GM13976 (cell line): ENCODE data around the gene C10orf71.

Experiments
- DNase-seq: peaks from one replicate; pipeline ENCODE4 v3.0.0; 2012; ENCODE audit warnings: low spot score
- in situ Hi-C: fragments of 300-500 bp; cut with MboI; formaldehyde crosslinking; loops from one replicate; pipeline ENCODE4 v1.12.0; 2022; ENCODE audit warnings: low sequenced_read_pairs, mixed read lengths, inconsistent platforms; ENCODE audit not compliant: unreplicated experiment
- TF ChIP-seq, protein P1 (sequence below): IDR thresholded peaks from 2 replicates; pipeline ENCODE4 v1.5.1; 2012; ENCODE audit warnings: borderline replicate concordance, mild to moderate bottlenecking; ENCODE audit not compliant: insufficient read depth; ENCODE audit errors: extremely low read depth, missing control alignments, control extremely low read depth

C10orf71 gene

DNA sequence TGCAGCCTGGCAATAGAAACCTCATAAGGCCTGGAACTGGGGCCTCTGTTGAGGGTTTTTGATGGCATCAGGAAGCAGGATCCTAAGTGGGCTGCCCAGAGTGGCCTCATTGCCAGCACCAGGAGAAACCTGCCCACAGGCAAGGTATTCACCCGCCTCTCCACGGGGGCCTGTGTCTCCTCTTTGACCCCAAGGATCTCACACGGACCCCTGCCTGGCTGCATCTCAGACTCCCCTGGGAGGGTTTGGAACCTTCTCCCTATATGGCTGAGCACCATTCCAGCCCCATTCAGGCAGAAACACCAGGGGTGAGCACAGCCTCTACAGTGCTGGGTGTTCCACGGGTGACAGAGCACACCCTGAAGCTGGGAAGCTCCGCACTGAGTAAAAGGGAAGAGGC is 14.6 kb upstream of the C10orf71 start:
- DNase-seq: no peak
- TF ChIP-seq, protein P1, sequence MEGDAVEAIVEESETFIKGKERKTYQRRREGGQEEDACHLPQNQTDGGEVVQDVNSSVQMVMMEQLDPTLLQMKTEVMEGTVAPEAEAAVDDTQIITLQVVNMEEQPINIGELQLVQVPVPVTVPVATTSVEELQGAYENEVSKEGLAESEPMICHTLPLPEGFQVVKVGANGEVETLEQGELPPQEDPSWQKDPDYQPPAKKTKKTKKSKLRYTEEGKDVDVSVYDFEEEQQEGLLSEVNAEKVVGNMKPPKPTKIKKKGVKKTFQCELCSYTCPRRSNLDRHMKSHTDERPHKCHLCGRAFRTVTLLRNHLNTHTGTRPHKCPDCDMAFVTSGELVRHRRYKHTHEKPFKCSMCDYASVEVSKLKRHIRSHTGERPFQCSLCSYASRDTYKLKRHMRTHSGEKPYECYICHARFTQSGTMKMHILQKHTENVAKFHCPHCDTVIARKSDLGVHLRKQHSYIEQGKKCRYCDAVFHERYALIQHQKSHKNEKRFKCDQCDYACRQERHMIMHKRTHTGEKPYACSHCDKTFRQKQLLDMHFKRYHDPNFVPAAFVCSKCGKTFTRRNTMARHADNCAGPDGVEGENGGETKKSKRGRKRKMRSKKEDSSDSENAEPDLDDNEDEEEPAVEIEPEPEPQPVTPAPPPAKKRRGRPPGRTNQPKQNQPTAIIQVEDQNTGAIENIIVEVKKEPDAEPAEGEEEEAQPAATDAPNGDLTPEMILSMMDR: no peak
- in situ Hi-C loops: no loop called here

DNA sequence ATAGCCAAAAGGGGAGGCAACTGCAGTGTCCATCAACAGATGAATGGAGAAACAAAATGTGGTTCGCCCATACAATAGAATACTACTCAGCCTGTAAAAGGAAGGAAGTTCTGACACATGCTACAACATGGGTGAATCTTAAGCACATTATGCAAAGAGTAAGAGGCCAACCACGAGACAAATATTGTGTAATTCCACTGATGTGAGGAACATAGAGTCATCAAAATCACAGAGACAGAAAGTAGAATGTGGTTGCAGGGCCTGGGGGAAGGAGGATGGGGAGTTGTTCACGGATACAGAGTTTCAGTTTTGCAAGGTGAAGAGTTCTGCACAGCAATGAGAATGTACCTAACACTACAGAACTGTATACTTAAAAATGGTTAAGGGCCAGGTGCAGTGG is 13.7 kb upstream of the C10orf71 start:
- TF ChIP-seq, protein P1: no peak
- in situ Hi-C loops: no loop called here

DNA sequence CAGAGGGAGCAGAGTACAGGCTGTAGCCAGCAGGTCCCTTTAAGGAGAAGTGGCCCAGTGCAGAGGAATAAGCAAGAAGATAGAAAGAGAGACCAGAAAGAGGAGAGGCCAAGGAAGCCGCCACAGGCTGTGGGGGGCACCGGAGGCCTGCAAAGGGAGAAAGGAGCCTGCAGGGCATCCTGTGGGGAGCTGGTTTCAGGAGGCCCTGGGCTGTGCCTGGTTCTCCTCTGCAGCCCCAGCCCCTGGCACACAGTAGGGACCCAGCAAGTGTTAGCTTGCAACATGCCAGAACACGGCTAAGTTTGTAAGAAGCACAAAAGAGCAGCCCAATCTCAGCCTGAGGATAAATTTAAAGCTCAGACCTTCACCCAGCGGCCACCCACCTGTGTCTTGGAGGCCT is 12.3 kb upstream of the C10orf71 start:
- DNase-seq: no peak
- in situ Hi-C loops: no loop called here
- TF ChIP-seq, protein P1: no peak

More for the DNA sequence above, 13.7 kb upstream of the C10orf71 start:
- DNase-seq: no peak

DNA sequence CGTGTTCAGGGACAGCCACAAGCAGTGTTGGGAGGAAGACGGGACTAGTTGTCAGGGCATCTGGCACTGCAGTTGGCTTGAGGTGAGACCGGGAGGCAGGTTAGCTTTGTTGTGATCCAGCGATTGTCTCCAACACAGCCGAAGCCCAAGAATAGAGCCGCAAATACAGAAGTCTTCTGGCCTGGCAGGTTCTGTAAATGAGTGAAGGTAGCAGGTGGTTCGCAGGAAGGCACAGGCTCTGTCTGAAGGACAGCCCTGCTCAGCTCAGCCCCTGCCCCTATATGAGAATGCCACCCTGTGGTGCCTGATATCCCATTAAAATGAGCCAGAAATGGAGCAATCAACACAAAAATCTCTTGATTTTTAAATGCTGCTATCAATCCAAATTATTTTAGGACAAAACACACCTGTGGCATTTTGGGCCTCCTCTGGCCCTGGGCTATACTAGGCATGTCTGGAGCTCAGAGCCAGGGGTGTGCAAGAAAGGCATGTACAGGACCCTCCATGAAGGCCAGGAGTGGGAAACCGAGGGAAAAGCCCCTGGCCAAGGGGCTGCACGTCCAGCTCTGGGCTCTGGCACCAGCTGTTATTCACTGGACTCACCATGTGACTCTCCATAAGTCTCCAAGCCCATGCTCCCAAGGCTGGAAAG is 11.2 kb upstream of the C10orf71 start:
- no peak for DNase-seq
- in situ Hi-C loops: no loop called here
- TF ChIP-seq, protein P1: no peak

DNA sequence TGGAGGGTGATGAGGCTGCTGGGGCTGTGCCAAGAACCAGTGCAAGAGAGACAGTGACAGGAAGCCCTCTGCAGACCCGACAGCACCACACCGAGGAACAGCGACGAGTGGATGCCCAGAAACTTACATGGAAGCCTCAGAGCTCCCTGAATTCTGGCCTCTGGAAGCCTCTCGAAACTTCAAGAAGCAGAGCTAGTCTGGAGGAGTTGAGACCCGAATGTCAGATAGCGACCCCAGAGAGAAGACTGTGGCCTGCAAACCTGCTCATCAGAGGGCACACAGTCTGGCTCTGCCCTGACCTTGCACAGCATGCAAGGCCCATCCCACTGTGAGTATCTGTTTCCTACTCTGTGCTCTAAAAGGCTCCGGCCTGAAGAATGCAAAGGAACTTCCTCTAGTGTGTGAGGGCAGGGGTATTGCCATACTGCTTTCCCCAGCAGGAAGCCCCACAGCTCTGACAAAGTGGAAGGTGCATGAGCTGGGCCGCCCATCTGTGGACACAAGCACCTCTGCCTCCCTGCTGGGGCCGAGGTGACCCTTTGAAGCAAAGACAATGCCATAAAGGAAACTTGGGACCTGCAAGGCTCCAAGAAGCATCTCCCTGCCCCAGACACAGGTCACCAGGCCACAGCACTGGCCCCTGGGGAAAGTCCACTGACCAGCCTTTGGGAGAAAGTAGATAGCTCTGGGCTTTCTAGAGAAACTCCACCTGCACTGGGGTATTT is 10.5 kb upstream of the C10orf71 start:
- TF ChIP-seq, protein P1: no peak
- in situ Hi-C loops: no loop called here

DNA sequence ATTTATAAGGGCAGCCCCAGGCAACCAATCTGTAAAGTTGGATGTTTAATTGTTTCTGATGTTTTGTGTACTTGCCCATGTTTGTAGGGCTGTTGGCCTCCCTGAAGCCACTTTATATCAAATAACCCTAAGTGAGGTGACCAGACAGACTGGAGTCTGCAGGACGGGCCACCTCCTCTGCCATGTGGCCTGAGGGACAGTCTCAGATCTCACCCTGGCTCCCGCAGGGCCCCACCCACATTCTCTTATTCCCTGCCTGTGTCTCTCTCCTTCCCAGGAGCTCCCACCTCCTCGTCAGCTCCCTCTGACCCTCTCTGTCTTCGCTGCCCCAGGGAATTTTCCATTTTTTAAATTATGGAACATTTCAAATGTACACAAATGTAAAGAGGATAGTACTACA is 9.5 kb upstream of the C10orf71 start:
- TF ChIP-seq, protein P1: no peak
- no peak for DNase-seq
- in situ Hi-C loops: no loop called here

More for the DNA sequence above, 10.5 kb upstream of the C10orf71 start:
- DNase-seq: no peak
